HG03060 (cell line): ENCODE data around the gene DEPDC1B.
"Not testable (repeated sequence)": the region's sequence is repeated elsewhere in the genome, so short reads cannot be mapped to it uniquely, and the experiment has no call there.

ENCODE experiments used
- ATAC-seq: cut with Tn5 transposase; IDR thresholded peaks from one replicate; pipeline ENCODE4 v1.9.1; 2021; ENCODE audit warnings: low read depth, moderate number of reproducible peaks; ENCODE audit not compliant: unreplicated experiment

The DEPDC1B gene

DNA sequence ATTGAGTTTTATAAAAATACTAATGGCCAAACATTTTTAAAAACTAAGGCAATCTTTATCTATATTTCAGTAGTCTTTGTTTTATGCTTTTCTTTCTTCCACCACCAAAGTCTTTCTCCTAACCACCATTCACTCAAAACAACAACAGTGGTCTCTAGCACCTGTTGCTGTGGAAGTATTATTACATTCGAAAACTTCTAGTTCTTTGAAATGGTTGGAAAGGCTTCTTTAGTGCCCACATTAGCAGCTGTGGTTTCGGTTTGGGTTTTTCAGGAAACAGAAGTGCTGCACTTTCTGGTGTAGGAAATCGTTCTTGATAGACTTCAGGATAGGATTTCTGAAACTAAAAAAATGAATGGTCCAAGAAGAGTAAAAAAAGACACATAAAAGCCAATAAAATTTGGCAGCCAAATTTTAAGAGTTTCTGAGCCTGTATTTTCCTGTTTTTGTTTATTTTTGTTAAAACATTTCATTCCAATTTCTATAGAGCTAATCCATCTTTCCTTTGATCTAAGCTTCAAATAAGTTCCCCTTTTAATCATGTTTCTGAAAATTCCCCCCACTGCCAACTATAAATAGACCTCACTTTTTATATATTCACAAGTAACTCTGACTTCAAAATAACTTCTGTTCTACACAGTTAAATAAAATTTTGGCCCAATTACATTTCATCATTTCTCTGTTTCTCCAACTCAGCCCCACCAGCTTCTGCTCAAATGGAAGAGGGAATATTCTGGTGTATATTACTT lies 102.2 kb downstream of the DEPDC1B start:
- peak; percentile 50 for ATAC-seq

DNA sequence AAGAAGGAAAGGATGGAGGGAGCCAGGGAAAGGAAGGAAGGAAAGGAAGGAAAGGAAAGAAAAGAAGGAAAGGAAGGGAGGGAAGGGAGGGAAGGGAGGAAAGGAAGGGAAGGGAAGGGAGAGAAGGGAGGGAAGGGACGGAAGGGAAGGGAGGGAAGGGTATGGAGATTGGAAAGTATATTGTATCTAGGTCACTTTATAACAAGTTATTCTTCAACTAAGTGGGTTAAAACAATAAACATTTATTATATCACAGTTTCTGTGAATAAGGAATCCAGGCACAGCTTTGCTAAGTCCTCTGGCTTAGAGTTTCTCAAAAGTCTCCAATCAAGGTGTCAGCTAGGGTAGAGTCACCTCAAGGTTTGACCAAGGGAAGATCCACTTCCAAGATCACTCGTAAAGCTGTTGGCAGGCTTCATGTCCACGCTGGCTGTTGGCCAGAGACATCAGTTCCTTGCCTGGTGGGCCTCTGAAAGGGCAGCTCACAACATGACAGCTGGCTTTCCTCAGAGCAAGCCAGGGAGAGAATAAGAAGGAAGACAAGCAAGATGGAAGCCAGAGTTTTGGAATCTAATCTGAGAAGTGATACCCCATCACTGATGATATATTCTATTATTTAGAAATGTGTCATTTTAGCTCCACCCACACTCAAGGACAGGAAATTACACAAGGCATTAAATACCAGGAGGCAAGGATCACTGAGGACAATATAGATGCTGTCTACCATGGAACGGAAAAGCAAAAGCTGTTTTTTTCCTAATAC lies 105.1 kb downstream of the DEPDC1B start:
- no peak for ATAC-seq

DNA sequence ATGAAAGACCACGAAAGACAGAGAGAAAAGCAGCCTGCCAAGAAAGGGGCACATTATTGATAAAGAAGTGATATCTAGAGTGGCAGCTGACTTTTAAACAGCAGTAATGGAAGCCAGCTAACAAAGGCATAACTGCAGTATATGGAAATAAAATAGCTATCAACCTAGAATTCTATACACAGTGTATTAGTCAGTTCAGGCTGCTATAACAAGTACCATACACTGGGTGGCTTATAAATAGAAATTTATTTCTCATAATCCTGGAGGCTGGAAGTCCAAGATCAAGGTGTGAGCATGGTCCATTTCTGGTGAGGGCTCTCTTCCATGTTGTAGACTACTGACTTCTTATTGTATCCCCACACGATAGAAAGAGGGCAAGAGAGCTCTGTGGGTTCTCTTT lies 109.8 kb downstream of the DEPDC1B start:
- ATAC-seq = no peak

DNA sequence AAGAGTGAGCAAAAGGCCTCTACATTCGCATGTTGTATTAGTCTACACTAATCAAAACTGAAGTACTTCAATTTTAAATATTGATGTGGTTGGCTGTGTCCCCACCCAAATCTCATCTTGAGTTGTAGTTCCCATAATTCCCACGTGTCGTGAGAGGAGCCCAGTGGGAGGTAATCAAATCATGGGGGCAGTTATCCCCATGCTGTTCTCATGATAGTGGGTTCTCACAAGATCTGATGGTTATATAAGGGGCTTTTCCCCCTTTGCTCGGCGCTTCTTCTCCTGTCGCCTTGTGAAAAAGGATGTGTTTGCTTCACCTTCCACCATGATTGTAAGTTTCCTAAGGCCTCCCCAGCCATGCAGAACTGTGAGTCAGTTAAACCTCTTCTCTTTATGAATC lies 112.7 kb downstream of the DEPDC1B start:
- ATAC-seq = not testable (repeated sequence)

DNA sequence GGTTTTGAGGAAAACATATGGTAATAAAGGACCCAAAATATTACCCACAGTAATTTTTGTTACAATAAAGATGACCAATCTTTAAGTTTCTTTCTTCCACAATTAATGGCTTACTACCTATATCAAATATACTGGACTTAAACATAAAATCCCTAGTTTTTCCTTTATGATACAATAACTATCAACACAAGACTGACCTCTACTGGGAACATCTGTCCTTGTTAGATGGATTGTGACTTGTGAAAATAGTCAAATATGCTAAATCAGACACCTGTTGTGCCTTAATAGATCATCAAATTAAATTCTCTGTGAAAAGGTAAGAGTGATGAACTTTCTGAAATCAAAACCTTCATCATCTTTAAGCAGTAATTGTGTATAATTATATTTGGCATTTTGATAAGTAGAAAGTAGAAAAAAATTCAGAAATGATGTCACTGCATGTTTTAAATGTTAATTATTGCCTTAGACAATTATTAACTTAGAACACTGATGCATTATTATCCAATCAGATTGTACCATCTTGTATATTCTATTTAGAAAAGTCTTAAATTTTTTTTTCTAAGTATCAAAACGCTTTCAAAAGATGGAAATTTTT lies 113.6 kb downstream of the DEPDC1B start:
- no peak for ATAC-seq

DNA sequence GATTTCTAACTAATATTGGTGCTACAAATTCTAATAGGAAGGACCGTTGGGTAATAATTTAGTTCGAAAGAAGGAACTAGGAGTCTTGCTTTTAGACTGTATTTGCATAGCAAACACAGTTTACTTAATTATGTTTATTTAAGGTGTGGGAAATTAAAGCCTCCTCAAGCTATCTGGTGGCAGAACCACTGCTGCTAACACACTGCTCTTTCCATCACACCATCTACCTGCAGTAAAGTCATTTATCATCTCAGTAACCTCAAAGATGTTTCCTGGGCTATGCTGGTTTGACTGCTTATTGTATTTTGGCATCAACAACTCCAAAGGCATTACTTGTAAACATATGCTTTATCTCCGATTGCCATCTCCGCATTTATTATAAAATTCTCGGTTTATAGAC lies 114.3 kb downstream of the DEPDC1B start:
- ATAC-seq = no peak

DNA sequence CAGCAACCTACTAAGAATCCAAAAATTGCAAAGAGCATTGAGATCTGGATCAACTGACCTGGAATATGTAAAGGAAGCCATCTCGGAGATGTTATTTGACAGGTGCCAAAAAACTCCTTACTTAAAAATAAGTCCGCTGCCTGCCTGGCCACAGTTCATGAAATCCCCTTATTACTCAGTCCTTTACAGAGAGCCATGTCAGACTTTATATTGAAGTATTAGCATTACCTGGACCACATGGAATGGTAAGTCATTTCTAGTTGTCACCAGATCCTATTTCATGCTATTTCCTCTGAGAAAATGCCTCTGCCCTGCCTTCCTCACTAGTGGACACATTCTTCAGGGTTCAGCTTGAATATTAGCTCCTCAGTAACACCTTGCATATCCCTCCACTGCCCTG lies 115.7 kb downstream of the DEPDC1B start:
- ATAC-seq = no peak

DNA sequence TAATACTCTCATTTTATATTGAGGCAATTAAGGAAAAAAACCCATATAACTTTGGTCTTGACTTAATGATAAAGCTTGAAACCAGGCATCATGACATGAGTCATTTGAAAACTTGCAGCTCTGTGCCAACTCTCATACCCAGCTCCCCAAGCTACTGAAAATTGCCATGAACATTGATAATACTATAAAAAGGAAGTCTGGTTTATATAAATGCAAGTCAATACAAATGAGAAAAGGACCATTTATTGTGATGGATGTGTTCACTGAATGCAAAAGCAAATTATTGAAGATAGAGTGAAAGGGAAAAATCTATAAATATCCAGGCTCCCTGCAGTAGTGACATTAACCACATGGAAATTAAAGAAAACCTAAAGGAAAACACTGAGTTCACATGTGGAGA lies 116.3 kb downstream of the DEPDC1B start:
- no peak for ATAC-seq

DNA sequence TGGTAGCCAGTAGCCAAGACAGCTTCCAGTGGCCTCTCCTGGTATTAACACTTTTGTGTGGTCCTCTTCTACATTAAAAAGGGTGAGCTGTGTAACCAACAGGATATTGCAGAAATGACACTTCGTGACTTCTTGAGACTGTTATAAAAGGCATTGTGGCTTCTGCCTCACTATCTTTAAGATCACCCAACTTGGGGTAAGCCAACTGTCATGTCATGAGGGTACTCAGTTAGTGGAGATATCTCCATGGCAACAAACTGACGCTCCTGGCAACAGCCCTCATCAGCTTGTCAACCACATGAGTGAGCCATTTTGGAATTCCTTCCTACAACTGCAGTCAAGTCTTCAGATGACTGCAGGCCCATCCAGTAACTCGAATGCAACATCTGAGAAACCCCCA lies 121.7 kb downstream of the DEPDC1B start:
- no peak for ATAC-seq

DNA sequence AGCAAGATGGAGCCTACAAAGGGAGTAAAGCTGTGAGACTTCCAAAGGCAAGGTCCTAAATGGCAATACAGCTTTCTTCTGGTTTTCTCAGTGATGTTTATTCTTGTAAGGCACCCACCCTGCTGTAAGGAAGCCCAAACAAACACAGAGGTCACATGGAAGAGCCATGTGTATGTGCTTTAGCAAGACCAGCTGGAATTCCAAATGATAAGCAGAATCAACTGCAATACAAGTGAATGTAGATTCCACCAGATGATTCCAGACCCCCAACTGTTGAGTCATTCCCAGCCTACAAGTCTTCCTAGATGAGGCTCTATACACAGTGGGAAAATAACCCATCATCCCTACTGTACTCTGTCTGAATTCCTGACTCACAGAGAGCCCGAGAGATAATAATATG lies 122.8 kb downstream of the DEPDC1B start:
- no peak for ATAC-seq

DNA sequence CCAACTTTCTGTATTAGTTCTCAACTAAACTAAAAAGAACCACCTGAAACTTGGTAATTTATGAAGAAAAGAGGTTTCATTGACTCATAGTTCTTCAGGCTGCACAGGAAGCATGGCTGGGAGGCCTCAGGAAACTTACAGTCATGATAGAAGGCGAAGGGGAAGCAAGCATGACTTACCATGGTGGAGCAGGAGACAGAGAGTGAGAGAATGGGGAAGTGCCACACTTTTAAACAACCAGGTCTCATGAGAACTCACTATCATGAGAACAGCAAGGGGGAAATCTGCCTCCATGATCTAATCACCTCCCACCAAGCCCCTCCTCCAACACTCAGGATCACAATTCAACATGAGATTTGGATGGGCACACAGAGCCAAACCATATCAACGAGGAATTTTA lies 123.5 kb downstream of the DEPDC1B start:
- ATAC-seq = no peak

DNA sequence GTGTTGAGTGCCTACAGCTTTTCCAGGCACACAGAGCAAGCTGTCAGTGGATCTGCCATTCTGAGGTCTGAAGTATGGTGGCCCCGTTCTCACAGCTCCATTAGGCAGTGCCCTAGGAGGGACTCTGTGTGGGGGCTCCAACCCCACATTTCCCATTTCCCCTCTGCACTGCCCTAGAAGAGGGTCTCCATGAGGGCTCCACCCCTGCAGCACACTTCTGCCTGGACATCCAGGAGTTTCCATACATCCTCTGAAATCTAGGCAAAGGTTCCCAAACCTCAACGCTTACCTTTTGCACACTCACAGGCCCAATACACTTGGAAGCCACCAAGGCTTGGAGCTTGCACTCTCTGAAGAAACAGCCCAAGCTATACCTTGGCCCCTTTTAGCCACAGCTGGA lies 131.3 kb downstream of the DEPDC1B start:
- ATAC-seq = no peak

DNA sequence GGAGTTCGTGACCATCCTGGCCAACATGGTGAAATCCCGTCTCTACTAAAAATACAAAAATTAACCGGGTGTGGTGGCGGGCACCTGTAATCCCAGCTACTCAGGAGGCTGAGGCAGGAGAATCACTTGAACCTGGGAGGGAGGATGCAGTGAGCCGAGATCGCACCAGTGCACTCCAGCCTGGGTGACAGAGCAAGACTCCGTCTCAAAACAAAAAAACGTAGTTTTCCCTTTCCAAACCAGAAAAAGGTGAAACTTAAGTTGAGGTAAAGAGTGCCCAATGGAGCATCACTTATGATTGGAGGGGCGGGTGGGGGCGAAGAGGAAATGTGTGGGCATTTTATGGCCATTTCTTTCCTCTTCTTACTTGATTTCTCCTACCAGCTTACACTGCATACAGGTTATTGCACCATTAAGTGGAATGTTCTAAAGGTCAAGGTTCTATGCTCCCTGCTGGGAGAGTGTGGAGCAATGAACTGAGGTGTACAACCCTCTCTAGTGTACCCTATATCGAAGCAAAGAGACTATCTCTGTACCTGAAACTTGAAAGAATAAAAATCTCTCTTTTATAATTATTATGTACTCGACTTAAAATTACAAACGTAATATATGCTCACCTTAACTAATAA lies 136.2 kb downstream of the DEPDC1B start:
- no peak for ATAC-seq

DNA sequence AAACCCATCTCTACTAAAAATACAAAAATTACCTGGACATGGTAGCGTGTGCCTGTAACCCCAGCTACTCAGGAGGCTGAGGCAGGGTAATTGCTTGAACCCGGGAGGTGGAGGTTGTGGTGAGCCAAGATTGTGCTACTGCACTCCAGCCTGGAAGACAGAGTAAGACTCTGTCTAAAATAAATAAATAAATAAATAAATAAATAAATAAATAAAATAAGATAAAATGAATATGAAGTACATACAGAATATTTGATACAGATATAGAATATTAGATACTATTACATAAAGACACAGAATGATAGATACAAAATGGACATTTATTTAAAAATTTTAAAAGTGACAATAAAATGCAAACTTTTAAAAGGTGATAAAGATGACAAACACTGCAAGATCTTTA lies 146.7 kb downstream of the DEPDC1B start:
- not testable (repeated sequence) for ATAC-seq

DNA sequence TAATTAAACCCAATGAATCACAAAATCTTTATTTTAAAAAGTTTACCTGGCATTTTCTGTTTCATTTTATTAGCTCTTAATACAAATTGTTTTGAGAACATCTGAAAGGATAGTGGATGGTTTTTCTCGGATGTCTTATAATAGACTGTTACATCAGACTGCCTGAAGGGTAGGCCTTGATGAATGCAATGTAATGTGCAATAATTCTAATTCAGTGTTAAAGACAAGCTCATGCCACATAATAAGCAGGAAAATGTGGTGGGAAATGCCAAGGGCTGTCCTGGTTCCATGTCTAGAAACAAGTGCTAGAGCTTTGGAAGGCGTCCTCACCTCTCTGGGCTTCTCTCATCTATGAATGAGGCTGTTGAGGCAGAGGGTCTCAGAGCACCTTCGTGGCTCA lies 148.1 kb downstream of the DEPDC1B start:
- no peak for ATAC-seq

DNA sequence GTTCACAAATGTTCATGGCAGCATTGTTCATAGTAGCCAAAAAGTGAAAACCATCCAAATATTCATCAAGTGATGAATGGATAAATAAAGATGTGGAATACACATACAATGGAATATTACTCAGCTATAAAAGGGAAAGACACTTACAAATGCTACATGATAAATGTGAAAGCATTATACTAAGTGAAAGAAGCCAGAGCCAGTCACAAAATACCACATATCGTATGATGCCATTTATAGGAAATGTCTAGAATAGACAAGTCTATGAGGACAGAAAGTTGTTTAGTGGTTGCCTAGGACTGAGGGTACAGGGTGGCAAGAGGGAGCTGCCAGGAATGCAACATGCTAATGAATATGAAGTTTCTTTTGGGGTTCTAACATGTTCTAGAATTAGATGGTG lies 148.7 kb downstream of the DEPDC1B start:
- ATAC-seq = no peak

DNA sequence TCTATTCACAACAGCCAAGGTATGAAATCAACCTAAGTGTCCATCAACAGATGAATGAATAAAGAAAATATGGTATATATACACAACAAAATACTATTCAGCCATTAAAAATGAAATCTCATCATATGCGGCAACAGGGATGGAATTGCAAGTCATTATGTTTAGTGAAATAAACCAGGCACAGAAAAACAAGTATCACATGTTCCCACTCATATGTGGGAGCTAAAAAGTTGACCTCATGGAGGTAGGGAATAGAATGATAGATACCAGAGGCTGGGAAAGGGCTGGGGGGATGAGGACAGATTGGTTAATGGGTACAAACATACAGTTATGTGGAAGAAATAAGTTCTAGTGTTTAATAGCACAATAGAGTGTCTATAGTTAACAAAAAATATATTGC lies 149.7 kb downstream of the DEPDC1B start:
- ATAC-seq = no peak

DNA sequence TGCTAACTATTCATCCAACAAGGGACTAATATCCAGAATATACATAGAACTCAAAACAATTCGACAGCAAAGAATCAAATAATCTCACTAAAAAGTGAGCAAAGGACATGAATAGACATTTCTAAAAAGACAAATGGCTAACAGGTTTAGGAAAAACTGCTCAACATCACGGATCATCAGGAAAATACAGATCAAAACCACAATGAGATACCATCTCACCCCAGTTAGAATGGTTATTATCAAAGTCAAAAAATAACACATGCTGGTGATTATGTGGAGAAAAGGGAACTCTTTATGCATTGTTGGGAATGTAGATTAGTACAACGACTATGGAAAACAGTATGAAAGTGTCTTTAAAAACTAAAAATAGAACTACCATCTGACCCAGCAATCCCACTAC lies 150.1 kb downstream of the DEPDC1B start:
- no peak for ATAC-seq
